ENCODE results near the gene PIK3C2B.

Gene PIK3C2B

GRCh38 chr1:204456826-204457442 lies 37.7 kb downstream of the PIK3C2B start:
- no peak for DNase-seq

GRCh38 chr1:204455831-204456145 lies 38.8 kb downstream of the PIK3C2B start:
- DNase-seq: no peak

- DNase-seq: no peak
Measured at GRCh38 chr1:204455063-204455830, 39.4 kb downstream of the PIK3C2B start.

GRCh38 chr1:204454476-204454875 lies 40.1 kb downstream of the PIK3C2B start:
- no peak for DNase-seq

DNA sequence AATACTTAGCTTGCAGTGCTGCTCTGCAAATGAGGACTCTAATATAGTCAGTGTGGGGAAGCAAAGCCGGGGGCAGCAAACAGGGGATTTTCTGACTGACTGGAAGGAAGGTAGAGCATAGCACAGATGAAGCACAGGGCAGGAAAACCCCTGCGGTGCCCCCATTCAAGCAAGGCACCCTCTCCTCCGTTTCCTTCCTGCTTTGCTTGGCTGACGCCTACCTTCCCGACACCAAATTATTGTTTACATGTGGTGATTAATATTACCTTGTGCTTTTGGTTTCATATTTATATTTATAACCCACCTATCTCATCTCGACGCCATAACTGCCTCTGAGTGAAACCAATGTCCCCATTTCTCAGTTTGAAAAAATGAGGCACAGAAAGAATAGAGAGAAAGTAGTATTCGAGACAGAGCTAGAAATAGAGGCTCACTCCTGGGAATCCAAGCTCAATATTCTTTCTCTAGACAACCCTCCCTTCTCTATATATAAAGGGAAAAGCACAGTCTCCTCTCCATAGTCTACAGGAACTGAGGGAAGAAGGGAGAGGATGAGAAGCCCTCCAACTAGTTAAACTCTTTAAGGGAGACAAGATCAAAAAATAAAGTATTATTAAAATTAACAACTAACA lies 41.3 kb downstream of the PIK3C2B start:
- DNase-seq: no peak

- DNase-seq: no peak
Measured at GRCh38 chr1:204451352-204452124, 43.1 kb downstream of the PIK3C2B start.

DNA sequence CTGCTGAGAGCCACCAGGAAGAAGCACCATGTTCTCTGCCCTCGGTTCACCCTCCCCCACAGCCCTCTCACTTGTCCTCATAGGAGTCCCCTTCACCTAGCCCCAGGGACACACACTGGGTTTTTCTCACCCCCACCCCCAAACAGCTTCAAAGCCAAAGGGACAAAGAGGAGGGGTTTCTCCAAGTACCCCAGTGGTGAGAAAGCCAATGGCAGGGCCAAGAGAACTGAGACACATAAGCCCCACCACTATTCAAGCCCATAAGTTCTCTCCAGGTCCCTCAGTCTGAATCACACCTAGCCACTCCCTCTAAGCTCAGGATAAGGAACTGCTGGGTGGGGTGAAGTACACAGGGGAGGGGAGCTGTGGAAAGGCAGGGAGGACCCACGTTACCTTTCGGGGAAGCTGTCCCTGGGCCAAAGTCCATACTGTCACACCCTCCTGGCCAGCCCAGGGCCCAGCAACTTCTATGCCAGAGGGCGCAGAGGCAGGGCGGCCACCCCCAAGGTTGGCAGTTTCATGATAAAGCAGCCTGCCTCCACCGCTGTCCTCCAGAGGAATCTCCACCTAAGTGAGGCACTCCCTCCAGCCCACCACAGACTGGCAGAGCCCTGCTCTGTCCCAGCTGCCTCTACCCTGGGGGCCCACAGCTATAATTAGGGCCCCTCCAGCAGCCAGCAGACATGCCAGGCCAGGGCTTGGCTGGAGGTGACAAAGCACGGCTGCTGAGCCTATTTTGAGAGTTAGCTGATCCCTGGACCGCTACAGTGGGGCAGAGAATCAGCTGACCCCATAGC lies 43.9 kb downstream of the PIK3C2B start:
- no peak for DNase-seq

- no peak for DNase-seq
Measured at GRCh38 chr1:204449678-204450280, 44.8 kb downstream of the PIK3C2B start.

DNA sequence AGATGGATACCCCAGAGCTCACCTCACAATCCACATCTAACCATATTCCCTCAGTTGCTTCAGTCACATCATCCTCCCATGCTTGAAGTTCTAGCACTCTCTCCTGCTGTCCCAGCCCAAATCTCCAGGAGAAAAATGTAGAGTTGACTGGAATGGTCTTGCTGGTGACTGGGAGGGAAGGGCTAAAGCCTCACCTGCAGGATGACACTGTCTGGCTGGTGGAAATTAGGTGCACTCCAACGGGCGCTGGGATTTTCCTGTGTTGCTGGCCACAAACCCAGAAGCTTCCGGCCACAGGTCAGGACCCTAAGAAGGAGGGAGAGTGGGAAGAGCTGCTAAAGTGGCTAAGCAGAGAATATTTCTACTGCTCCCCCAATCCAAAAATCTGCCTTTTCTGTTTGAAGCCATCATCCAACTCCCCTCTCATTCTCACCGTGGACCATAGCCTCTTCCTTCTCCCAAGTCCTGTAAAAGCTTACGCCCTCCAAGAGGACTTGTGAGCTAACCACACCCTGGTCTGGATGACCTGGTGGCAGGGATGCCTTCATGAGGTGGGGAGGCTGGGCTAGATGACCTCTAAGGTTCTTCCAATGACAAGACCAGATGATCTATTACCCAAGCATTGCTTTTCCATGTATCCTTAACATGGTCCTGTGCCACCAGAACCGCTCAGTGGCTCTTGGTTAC lies 45.5 kb downstream of the PIK3C2B start:
- no peak for DNase-seq

DNA sequence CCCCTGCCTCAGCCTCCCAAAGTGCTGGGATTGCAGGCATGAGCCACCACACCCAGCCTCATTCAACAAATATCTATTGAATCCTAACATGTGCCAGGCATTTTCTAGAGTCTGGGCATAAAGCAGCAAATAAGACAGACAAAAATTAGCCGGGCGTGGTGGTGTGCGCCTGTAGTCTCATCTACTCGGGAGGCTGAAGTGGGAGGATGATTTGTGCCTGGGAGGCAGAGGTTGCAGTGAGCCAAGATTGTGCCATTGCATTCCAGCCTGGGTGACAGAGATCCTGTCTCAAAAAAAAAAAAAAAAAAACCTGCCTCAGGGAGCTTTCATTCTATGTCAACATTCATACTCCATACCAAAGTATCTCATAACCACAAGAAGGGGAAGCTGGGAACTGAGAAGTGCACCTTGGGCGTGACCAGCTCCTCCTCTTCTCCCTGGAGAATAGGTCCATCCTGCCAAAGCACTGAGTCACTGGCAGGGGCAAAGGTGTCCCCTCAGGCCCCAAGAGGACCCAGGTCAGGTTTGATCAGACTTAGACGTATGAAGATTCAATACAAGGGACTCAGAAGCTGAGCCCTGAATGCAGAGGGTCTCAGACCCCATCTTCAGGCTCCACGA lies 46.2 kb downstream of the PIK3C2B start:
- no peak for DNase-seq

GRCh38 chr1:204447736-204448135 lies 46.9 kb downstream of the PIK3C2B start:
- no peak for DNase-seq

- no peak for DNase-seq
Measured at GRCh38 chr1:204447190-204447589, 47.4 kb downstream of the PIK3C2B start.

DNA sequence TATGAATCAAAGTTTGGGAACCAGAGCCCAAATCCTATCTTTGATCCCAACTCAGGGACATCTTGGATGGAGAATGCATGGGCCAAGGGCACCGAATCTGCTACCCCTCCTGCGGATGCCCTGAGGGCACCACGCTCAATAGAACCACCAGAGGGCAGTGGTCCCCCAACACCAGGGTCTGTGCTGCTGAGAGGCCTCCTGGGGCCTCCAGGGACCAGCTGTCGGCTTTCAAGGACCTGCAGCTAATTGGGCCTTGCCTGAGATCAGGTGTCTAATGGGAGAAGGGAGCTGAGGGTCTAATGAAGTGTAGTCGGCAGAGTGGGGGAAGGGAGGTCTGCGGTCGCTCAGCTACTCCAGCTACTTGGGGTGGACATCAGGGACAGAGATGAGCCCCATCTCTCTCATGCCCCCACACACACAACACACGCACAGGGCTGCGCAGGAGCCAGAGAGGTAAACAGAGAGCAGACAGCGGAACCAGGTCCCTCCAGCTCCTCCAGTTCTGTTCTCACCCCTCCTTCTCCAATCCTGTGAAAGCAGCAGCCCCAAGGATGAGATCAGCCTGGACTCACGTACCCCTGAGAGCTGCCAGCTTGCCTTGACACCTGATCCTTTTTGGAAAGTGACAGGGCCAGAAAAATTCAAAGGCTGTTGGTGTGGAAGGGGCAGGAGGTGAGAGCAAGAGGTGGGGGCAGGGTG lies 48.0 kb downstream of the PIK3C2B start:
- DNase-seq: no peak

- DNase-seq: no peak
Measured at GRCh38 chr1:204445860-204446412, 48.7 kb downstream of the PIK3C2B start.

Data from GOT3 (cell line).